K562 (cell line): Measurements from ENCODE around the gene SIRT4. TPM values are rescaled to one million over a fixed set of nuclear protein-coding genes. Genes with fewer than 3 reads are reported as not detected.

Experiments
- PYGO2 ChIP-seq: fragments of 450-650 bp; IDR thresholded peaks from 2 replicates; pipeline ENCODE4 v1.6.1; 2016; ENCODE audit warnings: mild to moderate bottlenecking, missing genetic modification characterization, moderate library complexity, missing compliant biosample characterization
- SFPQ ChIP-seq: fragments of 200-400 bp; formaldehyde crosslinking; IDR thresholded peaks from 2 replicates; pipeline ENCODE4 v1.6.1; 2017; ENCODE audit warnings: mild to moderate bottlenecking, low read depth, low read length, moderate library complexity
- ZNF3 ChIP-seq: fragments of 250-450 bp; sonication (Bioruptor Pico); IDR thresholded peaks from 2 replicates; pipeline ENCODE4 v1.5.0; 2021; ENCODE audit warnings: mild to moderate bottlenecking, moderate library complexity
- polyA plus RNA-seq, 8 experiments: library from polyadenylated mRNA; depleted of rRNA in 4 of 8; stranded (reverse) in 5 of 8; unstranded in 3 of 8; fragments of >200 nt; fragmentation: Nextera tagmentation in 2 of 8; fragmentation: Illumina TruSeq in 1 of 8; extraction: Ambion mirVana in 2 of 8; extraction: Trizol in 1 of 8; gene quantifications; 2 replicates each; pipeline versions ENCODE4 v1.2.1 to v1.2.3, GENCODE V29; 2011 to 2014; ENCODE audit warnings: inconsistent platforms in 1 of 8, missing spikeins in 1 of 8
- total RNA-seq, 7 experiments: library from RNA; depleted of rRNA in 6 of 7; stranded (reverse); fragments of >200 nt in 6 of 7; fragmentation: Illumina TruSeq in 2 of 7; extraction: Trizol in 2 of 7; gene quantifications; 2 replicates each; pipeline versions ENCODE4 v1.2.1 to v1.2.3, GENCODE V29; 2011 to 2021; ENCODE audit warnings: low replicate concordance in 1 of 7
- TF ChIP-seq, protein P1 (sequence below), 2 experiments: fragments of 450-650 bp; IDR thresholded peaks; 2 replicates each; pipeline ENCODE4 v1.6.1; 2018; ENCODE audit warnings: mild to moderate bottlenecking in 2 of 2, low read depth in 1 of 2; ENCODE audit not compliant: partially characterized antibody in 2 of 2

The SIRT4 gene
- total and polyA plus RNA-seq, 9 of the 15 experiments (the other 6 are each of a cell fraction or from before 2014, with no cell fraction given) = 0.86 to 5.2 (median 2.4) TPM

DNA sequence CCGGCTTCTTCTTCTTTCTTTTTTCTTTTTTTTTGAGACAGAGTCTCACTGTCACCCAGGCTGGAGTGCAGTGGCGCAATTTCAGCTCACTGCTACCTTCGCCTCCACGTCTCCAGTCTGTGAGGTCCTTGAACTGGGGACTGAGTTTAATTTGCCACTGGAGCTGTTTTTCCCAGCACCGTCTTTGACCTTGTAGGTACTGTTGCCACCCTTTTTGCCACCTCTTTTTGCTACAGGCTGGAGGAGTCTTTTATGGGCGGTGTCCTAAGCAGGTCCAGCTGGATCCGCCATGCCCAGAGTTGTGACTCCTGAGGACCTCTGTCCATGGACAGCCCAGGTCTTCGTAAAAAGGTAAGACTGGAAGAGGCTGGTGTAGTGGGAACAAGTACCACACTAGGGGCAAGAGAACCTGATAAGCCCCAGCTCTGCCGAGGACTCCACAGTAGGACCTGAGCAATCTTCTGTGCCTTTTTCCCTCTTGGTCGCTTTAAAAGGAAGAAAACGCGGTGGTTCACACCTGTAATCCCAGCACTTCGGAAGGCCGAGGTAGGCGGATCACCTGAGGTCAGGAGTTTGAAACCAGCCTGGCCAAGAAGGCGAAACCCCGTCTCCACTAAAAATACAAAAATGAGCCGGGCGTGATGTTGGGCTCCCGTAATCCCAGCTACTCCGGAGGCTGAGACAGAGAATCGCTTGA lies 11.4 kb upstream of the SIRT4 start (continued):
- TF ChIP-seq, protein P1, sequence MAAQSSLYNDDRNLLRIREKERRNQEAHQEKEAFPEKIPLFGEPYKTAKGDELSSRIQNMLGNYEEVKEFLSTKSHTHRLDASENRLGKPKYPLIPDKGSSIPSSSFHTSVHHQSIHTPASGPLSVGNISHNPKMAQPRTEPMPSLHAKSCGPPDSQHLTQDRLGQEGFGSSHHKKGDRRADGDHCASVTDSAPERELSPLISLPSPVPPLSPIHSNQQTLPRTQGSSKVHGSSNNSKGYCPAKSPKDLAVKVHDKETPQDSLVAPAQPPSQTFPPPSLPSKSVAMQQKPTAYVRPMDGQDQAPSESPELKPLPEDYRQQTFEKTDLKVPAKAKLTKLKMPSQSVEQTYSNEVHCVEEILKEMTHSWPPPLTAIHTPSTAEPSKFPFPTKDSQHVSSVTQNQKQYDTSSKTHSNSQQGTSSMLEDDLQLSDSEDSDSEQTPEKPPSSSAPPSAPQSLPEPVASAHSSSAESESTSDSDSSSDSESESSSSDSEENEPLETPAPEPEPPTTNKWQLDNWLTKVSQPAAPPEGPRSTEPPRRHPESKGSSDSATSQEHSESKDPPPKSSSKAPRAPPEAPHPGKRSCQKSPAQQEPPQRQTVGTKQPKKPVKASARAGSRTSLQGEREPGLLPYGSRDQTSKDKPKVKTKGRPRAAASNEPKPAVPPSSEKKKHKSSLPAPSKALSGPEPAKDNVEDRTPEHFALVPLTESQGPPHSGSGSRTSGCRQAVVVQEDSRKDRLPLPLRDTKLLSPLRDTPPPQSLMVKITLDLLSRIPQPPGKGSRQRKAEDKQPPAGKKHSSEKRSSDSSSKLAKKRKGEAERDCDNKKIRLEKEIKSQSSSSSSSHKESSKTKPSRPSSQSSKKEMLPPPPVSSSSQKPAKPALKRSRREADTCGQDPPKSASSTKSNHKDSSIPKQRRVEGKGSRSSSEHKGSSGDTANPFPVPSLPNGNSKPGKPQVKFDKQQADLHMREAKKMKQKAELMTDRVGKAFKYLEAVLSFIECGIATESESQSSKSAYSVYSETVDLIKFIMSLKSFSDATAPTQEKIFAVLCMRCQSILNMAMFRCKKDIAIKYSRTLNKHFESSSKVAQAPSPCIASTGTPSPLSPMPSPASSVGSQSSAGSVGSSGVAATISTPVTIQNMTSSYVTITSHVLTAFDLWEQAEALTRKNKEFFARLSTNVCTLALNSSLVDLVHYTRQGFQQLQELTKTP (IDR thresholded peaks at IDR 0.05; ENCODE audit: low read depth in 1 of 2, partially characterized antibody in 2 of 2) = peak in 1 of 2 experiments; percentile 34
- no peak for TF ChIP-seq PYGO2 (tag)
- TF ChIP-seq SFPQ = no peak
- TF ChIP-seq ZNF3 (CRISPR knock-in tag) = no peak
